HepG2 (cell line): Measurements from ENCODE around the gene BZW1. TPM values are rescaled to one million over a fixed set of nuclear protein-coding genes. Genes with fewer than 3 reads are reported as not detected.

ENCODE experiments used
- ATAC-seq: fragments of 200-7000 bp; cut with Tn5 transposase; 3 replicates; pipeline ENCODE4 v1.9.1; 2020; ENCODE audit warnings: mild to moderate bottlenecking, moderate library complexity
- BruUV-seq: library from RNA; stranded (reverse); fragments of 400-500 nt; replicated peaks from 2 replicates; lab custom pipeline; 2021; lab: Mats Ljungman, UMichigan
- CTCF ChIA-PET: fragments of 300-600 bp; formaldehyde crosslinking; extraction: SDS; loops from one replicate; lab custom pipeline; 2021; ENCODE audit warnings: low total read pairs, inconsistent platforms, low intra/inter-chr PET ratio; lab: Yijun Ruan, JAX
- POLR2A ChIA-PET: fragments of 350-600 bp; sonication (Branson Sonifier 250); formaldehyde crosslinking; loops from one replicate; lab custom pipeline; 2020; ENCODE audit warnings: antibody characterized with exemption, inconsistent platforms; lab: Yijun Ruan, JAX
- DNase-seq: peaks from one replicate; pipeline ENCODE4 v3.0.0-alpha.2; 2015; ENCODE audit warnings: low spot score
- FAIRE-seq: peaks from 3 replicates; lab custom pipeline; 2011; peaks lifted over from hg19 to GRCh38; lab: Jason Lieb, UNC
- H2AFZ ChIP-seq: one replicate; pipeline ENCODE4 v1.6.1; 2011; ENCODE audit warnings: low read length, inconsistent platforms
- H3K27ac ChIP-seq: fragments of 300-600 bp; 3 replicates; pipeline ENCODE4 v1.8.0; 2011; ENCODE audit warnings: mixed run types, mild to moderate bottlenecking, mixed read lengths, low read length, inconsistent platforms; ENCODE audit not compliant: insufficient read depth; ENCODE audit errors: extremely low read length
- H3K27me3 ChIP-seq, 2 experiments: fragments of 200-600 bp in 1 of 2; 2 replicates in 1 of 2; 3 replicates in 1 of 2; pipeline versions ENCODE4 v1.6.0 to v1.8.0; 2011; ENCODE audit warnings: low read length in 2 of 2, mild to moderate bottlenecking in 2 of 2, moderate library complexity in 2 of 2, inconsistent platforms in 1 of 2; ENCODE audit not compliant: insufficient read depth in 2 of 2, control insufficient read depth in 1 of 2
- H3K36me3 ChIP-seq, 2 experiments: fragments of 200-600 bp in 1 of 2; replicated peaks in 1 of 2; 2 replicates in 1 of 2; 3 replicates in 1 of 2; pipeline versions ENCODE4 v1.5.1 to v1.8.0; 2011; ENCODE audit warnings: low read length in 2 of 2, inconsistent platforms in 1 of 2; ENCODE audit not compliant: insufficient read depth in 2 of 2, control insufficient read depth in 1 of 2
- H3K4me1 ChIP-seq: 2 replicates; pipeline ENCODE4 v1.5.1; 2012; ENCODE audit warnings: low read length, inconsistent platforms; ENCODE audit not compliant: insufficient read depth
- H3K4me2 ChIP-seq: 2 replicates; pipeline ENCODE4 v1.6.0; 2011; ENCODE audit warnings: low read depth, low read length, inconsistent platforms
- H3K4me3 ChIP-seq, 3 experiments: fragments of 200-600 bp in 1 of 3; sonication (generic), shearing (Covaris generic) in 1 of 3; replicated peaks in 1 of 3; 2 replicates each; pipeline ENCODE4 v1.5.1; 2011 to 2016; ENCODE audit warnings: low read length in 3 of 3, inconsistent platforms in 2 of 3, low read depth in 2 of 3, mild to moderate bottlenecking in 2 of 3, control low read depth in 1 of 3, mixed read lengths in 1 of 3; ENCODE audit not compliant: insufficient read depth in 1 of 3
- H3K79me2 ChIP-seq: one replicate; pipeline ENCODE4 v1.6.1; 2011; ENCODE audit warnings: low read length, inconsistent platforms; ENCODE audit not compliant: insufficient read depth
- H3K9ac ChIP-seq: 2 replicates; pipeline ENCODE4 v1.6.0; 2011; ENCODE audit warnings: mild to moderate bottlenecking, low read depth, low read length, inconsistent platforms; ENCODE audit not compliant: insufficient read depth
- H3K9me3 ChIP-seq: 2 replicates; pipeline ENCODE4 v1.5.1; 2012; ENCODE audit warnings: mild to moderate bottlenecking, low read length
- H4K20me1 ChIP-seq: 2 replicates; pipeline ENCODE4 v1.6.0; 2011; ENCODE audit warnings: inconsistent platforms, mild to moderate bottlenecking, low read length, moderate library complexity; ENCODE audit not compliant: insufficient read depth
- CREB1 ChIP-seq, 2 experiments: fragments of 450-650 bp in 1 of 2; IDR thresholded peaks; 2 replicates each; pipeline ENCODE4 v1.6.1; 2016 to 2017; ENCODE audit warnings: control low read depth in 1 of 2, mild to moderate bottlenecking in 1 of 2, missing compliant biosample characterization in 1 of 2, missing genetic modification characterization in 1 of 2
- PAX8 ChIP-seq: sonication (generic); formaldehyde crosslinking; IDR thresholded peaks from 2 replicates; pipeline ENCODE4 v1.8.0; 2022; ENCODE audit warnings: mild to moderate bottlenecking, missing genetic modification reagents, borderline replicate concordance
- RCOR2 ChIP-seq: IDR thresholded peaks from 2 replicates; pipeline ENCODE4 v1.6.1; 2016; ENCODE audit warnings: missing biosample characterization, missing genetic modification reagents
- SALL1 ChIP-seq: sonication (generic); formaldehyde crosslinking; IDR thresholded peaks from 2 replicates; pipeline ENCODE4 v1.8.0; 2022; ENCODE audit warnings: mild to moderate bottlenecking, missing genetic modification reagents
- SMARCC2 ChIP-seq: fragments of 450-650 bp; IDR thresholded peaks from 2 replicates; pipeline ENCODE4 v1.6.1; 2017; ENCODE audit warnings: antibody characterized with exemption, mild to moderate bottlenecking
- SNAI1 ChIP-seq: sonication (generic); formaldehyde crosslinking; IDR thresholded peaks from 2 replicates; pipeline ENCODE4 v1.5.0; 2020; ENCODE audit warnings: mild to moderate bottlenecking, missing genetic modification reagents, borderline replicate concordance
- STAT6 ChIP-seq: sonication (generic); formaldehyde crosslinking; IDR thresholded peaks from 2 replicates; pipeline ENCODE4 v1.4.0; 2020; ENCODE audit warnings: missing genetic modification reagents, mild to moderate bottlenecking, borderline replicate concordance
- ZMAT3 ChIP-seq: sonication (generic); formaldehyde crosslinking; conservative IDR thresholded peaks from 2 replicates; pipeline ENCODE4 v1.7.0; 2021; ENCODE audit warnings: missing genetic modification reagents
- ZNF17 ChIP-seq: sonication (generic); formaldehyde crosslinking; IDR thresholded peaks from 2 replicates; pipeline ENCODE4 v1.5.0; 2020; ENCODE audit warnings: mild to moderate bottlenecking, missing genetic modification reagents
- ZNF274 ChIP-seq: sonication (generic); formaldehyde crosslinking; IDR thresholded peaks from 2 replicates; pipeline ENCODE4 v1.5.1; 2020; ENCODE audit warnings: mild to moderate bottlenecking, missing genetic modification reagents
- WGBS: methylation state at CpG from one replicate; pipeline ENCODE4 v1.1.6; 2017; ENCODE audit warnings: low lambda C conversion rate; 5-methylcytosine and 5-hydroxymethylcytosine counted together
- in situ Hi-C: cut with HindIII; loops from 2 replicates; pipeline ENCODE4 v1.10.0; 2017; ENCODE audit warnings: low pct_unique_long_range_greater_than_20kb; ENCODE audit not compliant: extremely low pct_ligation_motif_present
- intact Hi-C: fragments of 100-400 bp; cut with micrococcal nuclease; formaldehyde crosslinking; loops from one replicate; pipeline ENCODE4 v1.10.0; 2022; ENCODE audit not compliant: unreplicated experiment
- polyA plus RNA-seq, 8 experiments: library from polyadenylated mRNA; depleted of rRNA in 3 of 8; stranded (reverse) in 7 of 8; unstranded in 1 of 8; fragments of >200 nt; fragmentation: Illumina TruSeq in 4 of 8; extraction: Trizol in 4 of 8; gene quantifications; 2 replicates each; pipeline versions ENCODE4 v1.2.1 to v1.2.3, GENCODE V29; 2011 to 2016; ENCODE audit warnings: low read depth in 4 of 8, missing spikeins in 1 of 8, mixed read lengths in 1 of 8; ENCODE audit not compliant: insufficient read depth in 1 of 8
- total RNA-seq, 5 experiments: library from RNA; depleted of rRNA; stranded (reverse); fragments of >200 nt; fragmentation: Illumina TruSeq; extraction: Trizol; gene quantifications; 2 replicates each; pipeline ENCODE4 v1.2.3, GENCODE V29; 2016; ENCODE audit warnings: low read depth in 1 of 5
- TF ChIP-seq, protein P1 (sequence below), 2 experiments: fragments of 450-650 bp in 1 of 2; sonication (generic) in 1 of 2; formaldehyde crosslinking; IDR thresholded peaks; 2 replicates each; pipeline versions ENCODE4 v1.5.0 to v1.8.0; 2020 to 2022; ENCODE audit warnings: mild to moderate bottlenecking in 1 of 2, missing genetic modification reagents in 1 of 2
- TF ChIP-seq, protein P2 (sequence below): sonication (generic); formaldehyde crosslinking; conservative IDR thresholded peaks from 2 replicates; pipeline ENCODE4 v1.4.0; 2020; ENCODE audit warnings: missing genetic modification reagents

The BZW1 gene
- total and polyA plus RNA-seq, 2 of the 13 experiments (the other 11 are each of a cell fraction or from before 2014, with no cell fraction given) = 106 to 384 TPM

DNA sequence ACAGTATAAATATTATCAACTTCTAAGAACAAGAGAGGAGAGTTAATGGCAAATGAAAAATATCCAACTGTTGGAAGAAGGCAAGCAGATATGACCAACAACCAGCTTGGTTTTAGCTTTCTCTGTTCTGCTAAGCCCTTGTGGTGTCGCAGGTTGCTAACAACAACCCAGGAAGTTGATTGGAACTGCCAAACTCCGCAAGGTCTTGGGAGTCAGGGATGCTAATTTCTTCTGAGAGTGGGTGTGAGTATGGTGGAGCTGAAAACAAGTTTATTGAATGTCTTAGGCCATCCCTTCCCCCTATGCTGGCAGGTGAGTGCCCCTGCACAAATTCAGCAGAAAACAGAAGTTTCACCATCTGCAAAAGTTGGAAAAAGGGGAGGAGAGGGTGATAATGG, 17.5 kb downstream of the BZW1 start:
- Histone ChIP-seq H3K36me3 (no peaks in the 10 kb centered on the region), H3K4me2 (no peak overlapping the region), H3K9me3 (no peaks in the 10 kb centered on the region), H3K4me1 (no peaks in the 10 kb centered on the region), H3K27me3 (no peaks in the 10 kb centered on the region), H4K20me1 (no peaks in the 10 kb centered on the region), H3K4me3 (no peak overlapping the region), H3K79me2 (no peaks in the 10 kb centered on the region), H3K27ac (no peak overlapping the region), H2AFZ (no peak overlapping the region), H3K9ac (no peak overlapping the region)
- no TSS peak for BruUV-seq
- intact Hi-C loops (loop anchor here (5.0 kb wide), 1 partner anchor 33 kb away; the partner anchor contains the start of gene CLK1), in situ Hi-C loops (no loop called here)
- ATAC-seq (peak; percentile 8), FAIRE-seq (no peak), DNase-seq (no peak)
- ChIA-PET POLR2A (interaction anchor here (1.9 to 4.3 kb wide), 3 partner anchors 11 to 35 kb away, joined by 4 to 15 read pairs (median 14); partner anchors contain the start of gene CLK1), CTCF (no interaction called here)
- WGBS = 95% methylated on average over 2 of the region's 2 CpGs
- no peak for TF ChIP-seq SMARCC2
- TF ChIP-seq, protein P1, sequence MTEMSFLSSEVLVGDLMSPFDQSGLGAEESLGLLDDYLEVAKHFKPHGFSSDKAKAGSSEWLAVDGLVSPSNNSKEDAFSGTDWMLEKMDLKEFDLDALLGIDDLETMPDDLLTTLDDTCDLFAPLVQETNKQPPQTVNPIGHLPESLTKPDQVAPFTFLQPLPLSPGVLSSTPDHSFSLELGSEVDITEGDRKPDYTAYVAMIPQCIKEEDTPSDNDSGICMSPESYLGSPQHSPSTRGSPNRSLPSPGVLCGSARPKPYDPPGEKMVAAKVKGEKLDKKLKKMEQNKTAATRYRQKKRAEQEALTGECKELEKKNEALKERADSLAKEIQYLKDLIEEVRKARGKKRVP (CRISPR knock-in tag; IDR thresholded peaks at IDR 0.05) = no peak
- TF ChIP-seq SALL1 (CRISPR knock-in tag) = no peak
- TF ChIP-seq ZNF17 (CRISPR knock-in tag) = no peak
- no peak for TF ChIP-seq STAT6 (CRISPR knock-in tag)
- TF ChIP-seq RCOR2 (CRISPR knock-in tag) = no peak
- TF ChIP-seq ZNF274 (CRISPR knock-in tag) = no peak
- TF ChIP-seq, protein P2, sequence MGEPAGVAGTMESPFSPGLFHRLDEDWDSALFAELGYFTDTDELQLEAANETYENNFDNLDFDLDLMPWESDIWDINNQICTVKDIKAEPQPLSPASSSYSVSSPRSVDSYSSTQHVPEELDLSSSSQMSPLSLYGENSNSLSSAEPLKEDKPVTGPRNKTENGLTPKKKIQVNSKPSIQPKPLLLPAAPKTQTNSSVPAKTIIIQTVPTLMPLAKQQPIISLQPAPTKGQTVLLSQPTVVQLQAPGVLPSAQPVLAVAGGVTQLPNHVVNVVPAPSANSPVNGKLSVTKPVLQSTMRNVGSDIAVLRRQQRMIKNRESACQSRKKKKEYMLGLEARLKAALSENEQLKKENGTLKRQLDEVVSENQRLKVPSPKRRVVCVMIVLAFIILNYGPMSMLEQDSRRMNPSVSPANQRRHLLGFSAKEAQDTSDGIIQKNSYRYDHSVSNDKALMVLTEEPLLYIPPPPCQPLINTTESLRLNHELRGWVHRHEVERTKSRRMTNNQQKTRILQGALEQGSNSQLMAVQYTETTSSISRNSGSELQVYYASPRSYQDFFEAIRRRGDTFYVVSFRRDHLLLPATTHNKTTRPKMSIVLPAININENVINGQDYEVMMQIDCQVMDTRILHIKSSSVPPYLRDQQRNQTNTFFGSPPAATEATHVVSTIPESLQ (CRISPR knock-in tag) = no peak
- TF ChIP-seq PAX8 (CRISPR knock-in tag) = no peak
- no peak for TF ChIP-seq SNAI1 (CRISPR knock-in tag)
- TF ChIP-seq ZMAT3 (CRISPR knock-in tag) = no peak
- no peak for TF ChIP-seq CREB1 (IDR thresholded peaks at IDR 0.05)
- TF ChIP-seq CREB1 (CRISPR knock-in tag; IDR thresholded peaks at IDR 0.05) = no peak
